Liver (tissue), 9 donors: ENCODE measurements around the gene SLIT1. TPM values are rescaled to one million over a fixed set of nuclear protein-coding genes. Genes with fewer than 3 reads are reported as not detected.

ENCODE experiments used
- DNase-seq: peaks from one replicate; pipeline ENCODE4 v3.0.0-alpha.2; 2017; ENCODE audit warnings: low spot score
- H3K27ac ChIP-seq, 2 donors: one replicate each; pipeline ENCODE4 v1.7.0; 2013; ENCODE audit warnings: inconsistent platforms in 2 of 2, low read length in 2 of 2, control low read depth in 1 of 2, low read depth in 1 of 2, mild to moderate bottlenecking in 1 of 2
- H3K27me3 ChIP-seq, 4 donors: one replicate each; pipeline versions ENCODE4 v1.6.1 to v1.7.0; 2013; ENCODE audit warnings: low read length in 3 of 4, inconsistent platforms in 1 of 4, mild to moderate bottlenecking in 1 of 4, moderate library complexity in 1 of 4; ENCODE audit not compliant: control insufficient read depth in 4 of 4, insufficient read depth in 4 of 4
- H3K36me3 ChIP-seq, 4 donors: one replicate each; pipeline versions ENCODE4 v1.6.1 to v1.7.0; 2013; ENCODE audit warnings: low read length in 3 of 4, mild to moderate bottlenecking in 3 of 4, low read depth in 1 of 4, moderate library complexity in 1 of 4; ENCODE audit not compliant: control insufficient read depth in 4 of 4, insufficient read depth in 3 of 4
- H3K4me1 ChIP-seq, 4 donors: one replicate each; pipeline versions ENCODE4 v1.6.1 to v1.7.0; 2013; ENCODE audit warnings: low read length in 3 of 4, mild to moderate bottlenecking in 3 of 4, moderate library complexity in 1 of 4; ENCODE audit not compliant: control insufficient read depth in 4 of 4, insufficient read depth in 4 of 4
- H3K4me3 ChIP-seq, 3 donors: one replicate each; pipeline versions ENCODE4 v1.6.1 to v1.7.0; 2013; ENCODE audit warnings: low read length in 3 of 3, control low read depth in 1 of 3, low read depth in 1 of 3, mild to moderate bottlenecking in 1 of 3
- H3K9ac ChIP-seq, 2 donors: one replicate each; pipeline ENCODE4 v1.7.0; 2013; ENCODE audit warnings: low read length in 2 of 2, mild to moderate bottlenecking in 2 of 2, moderate library complexity in 2 of 2, control low read depth in 1 of 2, low read depth in 1 of 2
- H3K9me3 ChIP-seq, 4 donors: one replicate each; pipeline versions ENCODE4 v1.6.1 to v1.7.0; 2013; ENCODE audit warnings: low read length in 3 of 4; ENCODE audit not compliant: control insufficient read depth in 4 of 4
- ATF3 ChIP-seq: IDR thresholded peaks from 2 replicates; pipeline ENCODE4 v1.6.1; 2016; ENCODE audit warnings: antibody characterized with exemption
- EGR1 ChIP-seq, 2 donors: IDR thresholded peaks; 2 replicates each; pipeline ENCODE4 v1.6.1; 2016 to 2018; ENCODE audit warnings: antibody characterized with exemption in 2 of 2, low read depth in 2 of 2
- FOXA1 ChIP-seq: IDR thresholded peaks from 2 replicates; pipeline ENCODE4 v1.6.1; 2016; ENCODE audit warnings: antibody characterized with exemption
- FOXA2 ChIP-seq: IDR thresholded peaks from 2 replicates; pipeline ENCODE4 v1.6.1; 2016; ENCODE audit warnings: antibody characterized with exemption
- GABPA ChIP-seq, 2 donors: IDR thresholded peaks in 1 of 2; conservative IDR thresholded peaks in 1 of 2; 2 replicates each; pipeline ENCODE4 v1.6.1; 2016; ENCODE audit warnings: antibody characterized with exemption in 2 of 2, mild to moderate bottlenecking in 1 of 2, moderate library complexity in 1 of 2
- HNF4A ChIP-seq, 2 donors: conservative IDR thresholded peaks; 2 replicates each; pipeline ENCODE4 v1.6.1; 2016; ENCODE audit warnings: antibody characterized with exemption in 2 of 2, mild to moderate bottlenecking in 2 of 2
- JUND ChIP-seq, 2 donors: IDR thresholded peaks; 2 replicates each; pipeline ENCODE4 v1.6.1; 2016; ENCODE audit warnings: antibody characterized with exemption in 2 of 2
- RAD21 ChIP-seq, 2 donors: IDR thresholded peaks; 2 replicates each; pipeline ENCODE4 v1.6.1; 2016; ENCODE audit warnings: antibody characterized with exemption in 2 of 2, mild to moderate bottlenecking in 2 of 2
- REST ChIP-seq: IDR thresholded peaks from 2 replicates; pipeline ENCODE4 v1.6.1; 2016; ENCODE audit warnings: antibody characterized with exemption, mild to moderate bottlenecking
- RXRA ChIP-seq, 2 donors: IDR thresholded peaks; 2 replicates each; pipeline ENCODE4 v1.6.1; 2017 to 2018; ENCODE audit warnings: antibody characterized with exemption in 2 of 2, mild to moderate bottlenecking in 1 of 2
- SP1 ChIP-seq: IDR thresholded peaks from 2 replicates; pipeline ENCODE4 v1.6.1; 2018; ENCODE audit warnings: antibody characterized with exemption, mild to moderate bottlenecking
- TAF1 ChIP-seq: conservative IDR thresholded peaks from 2 replicates; pipeline ENCODE4 v1.6.1; 2016; ENCODE audit warnings: antibody characterized with exemption, mild to moderate bottlenecking
- YY1 ChIP-seq: IDR thresholded peaks from 2 replicates; pipeline ENCODE4 v1.6.1; 2016; ENCODE audit warnings: antibody characterized with exemption, mild to moderate bottlenecking
- WGBS: extraction: QIAGEN DNeasy Blood & Tissue Kit; methylation state at CpG from one replicate; pipeline ENCODE4 v1.1.7; 2013; 5-methylcytosine and 5-hydroxymethylcytosine counted together
- polyA plus RNA-seq, 2 donors: library from polyadenylated mRNA; stranded (reverse) in 1 of 2; unstranded in 1 of 2; fragments of 200-250 nt in 1 of 2; fragments of >200 nt in 1 of 2; fragmentation: Nextera tagmentation in 1 of 2; extraction: Ambion mirVana in 1 of 2; gene quantifications; one replicate each; pipeline versions ENCODE4 v1.2.1 to v1.2.3, GENCODE V29; 2013 to 2015
- total RNA-seq, 2 donors: library from RNA; depleted of rRNA; stranded (reverse); fragments of >200 nt; gene quantifications; one replicate each; pipeline ENCODE4 v1.2.3, GENCODE V29; 2014
- TF ChIP-seq, protein P1 (sequence below): fragments of 150-350 bp; IDR thresholded peaks from 2 replicates; pipeline ENCODE4 v1.5.1; 2017; ENCODE audit warnings: improper control_type of control experiment, low read depth, low read length; ENCODE audit not compliant: missing input control
- TF ChIP-seq, protein P2 (sequence below): IDR thresholded peaks from 2 replicates; pipeline ENCODE4 v1.6.1; 2016; ENCODE audit warnings: antibody characterized with exemption
- donor health status: healthy.
- donor health status: healthy.
- donor health status: healthy.
- donor health status: healthy.
- donor health status: healthy.

The SLIT1 gene
- total and polyA plus RNA-seq, 4 donors: under 0.01 to 0.14 (median 0.06) TPM

DNA sequence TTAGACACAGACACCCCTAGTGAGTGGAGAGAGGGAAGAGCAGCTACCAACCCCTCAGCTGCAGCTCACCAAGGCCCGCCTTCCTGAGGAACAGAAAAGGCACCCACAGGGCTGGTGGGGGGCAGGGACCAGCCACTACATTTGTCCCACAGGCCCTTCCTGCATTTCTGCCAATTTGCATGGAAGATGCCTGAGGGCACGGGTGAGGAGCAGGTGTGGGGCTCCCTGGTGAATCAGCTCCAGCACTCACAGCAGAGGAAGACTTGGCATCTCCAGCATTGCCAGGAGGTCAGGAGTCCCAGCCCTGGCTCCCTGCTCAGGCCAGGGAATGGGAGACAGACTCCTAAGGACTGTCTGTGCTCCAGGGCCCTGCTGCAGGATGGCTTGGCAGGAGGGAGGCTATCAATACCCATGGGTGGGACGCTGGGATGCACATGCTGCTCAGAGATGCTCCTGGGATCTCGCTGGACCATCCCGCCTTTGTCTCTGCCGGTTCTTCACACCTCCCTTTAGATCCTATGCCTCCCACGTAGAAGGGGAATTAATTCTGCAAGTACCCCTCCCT lies 109.7 kb downstream of the SLIT1 start:
- TF ChIP-seq EGR1 (IDR thresholded peaks at IDR 0.05; ENCODE audit: low read depth in 2 of 2): no peak
- TF ChIP-seq RXRA (IDR thresholded peaks at IDR 0.05): no peak
- TF ChIP-seq, protein P1, sequence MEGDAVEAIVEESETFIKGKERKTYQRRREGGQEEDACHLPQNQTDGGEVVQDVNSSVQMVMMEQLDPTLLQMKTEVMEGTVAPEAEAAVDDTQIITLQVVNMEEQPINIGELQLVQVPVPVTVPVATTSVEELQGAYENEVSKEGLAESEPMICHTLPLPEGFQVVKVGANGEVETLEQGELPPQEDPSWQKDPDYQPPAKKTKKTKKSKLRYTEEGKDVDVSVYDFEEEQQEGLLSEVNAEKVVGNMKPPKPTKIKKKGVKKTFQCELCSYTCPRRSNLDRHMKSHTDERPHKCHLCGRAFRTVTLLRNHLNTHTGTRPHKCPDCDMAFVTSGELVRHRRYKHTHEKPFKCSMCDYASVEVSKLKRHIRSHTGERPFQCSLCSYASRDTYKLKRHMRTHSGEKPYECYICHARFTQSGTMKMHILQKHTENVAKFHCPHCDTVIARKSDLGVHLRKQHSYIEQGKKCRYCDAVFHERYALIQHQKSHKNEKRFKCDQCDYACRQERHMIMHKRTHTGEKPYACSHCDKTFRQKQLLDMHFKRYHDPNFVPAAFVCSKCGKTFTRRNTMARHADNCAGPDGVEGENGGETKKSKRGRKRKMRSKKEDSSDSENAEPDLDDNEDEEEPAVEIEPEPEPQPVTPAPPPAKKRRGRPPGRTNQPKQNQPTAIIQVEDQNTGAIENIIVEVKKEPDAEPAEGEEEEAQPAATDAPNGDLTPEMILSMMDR: no peak
- TF ChIP-seq, protein P2, sequence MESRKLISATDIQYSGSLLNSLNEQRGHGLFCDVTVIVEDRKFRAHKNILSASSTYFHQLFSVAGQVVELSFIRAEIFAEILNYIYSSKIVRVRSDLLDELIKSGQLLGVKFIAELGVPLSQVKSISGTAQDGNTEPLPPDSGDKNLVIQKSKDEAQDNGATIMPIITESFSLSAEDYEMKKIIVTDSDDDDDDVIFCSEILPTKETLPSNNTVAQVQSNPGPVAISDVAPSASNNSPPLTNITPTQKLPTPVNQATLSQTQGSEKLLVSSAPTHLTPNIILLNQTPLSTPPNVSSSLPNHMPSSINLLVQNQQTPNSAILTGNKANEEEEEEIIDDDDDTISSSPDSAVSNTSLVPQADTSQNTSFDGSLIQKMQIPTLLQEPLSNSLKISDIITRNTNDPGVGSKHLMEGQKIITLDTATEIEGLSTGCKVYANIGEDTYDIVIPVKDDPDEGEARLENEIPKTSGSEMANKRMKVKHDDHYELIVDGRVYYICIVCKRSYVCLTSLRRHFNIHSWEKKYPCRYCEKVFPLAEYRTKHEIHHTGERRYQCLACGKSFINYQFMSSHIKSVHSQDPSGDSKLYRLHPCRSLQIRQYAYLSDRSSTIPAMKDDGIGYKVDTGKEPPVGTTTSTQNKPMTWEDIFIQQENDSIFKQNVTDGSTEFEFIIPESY: no peak
- no peak for TF ChIP-seq GABPA (IDR thresholded peaks at IDR 0.05 in 1 of 2, conservative IDR thresholded peaks at IDR 0.05 in 1 of 2)
- no peak for TF ChIP-seq YY1
- no peak for TF ChIP-seq ATF3
- TF ChIP-seq JUND (IDR thresholded peaks at IDR 0.05): no peak
- TF ChIP-seq TAF1: no peak
- no peak for TF ChIP-seq HNF4A (conservative IDR thresholded peaks at IDR 0.05)
- TF ChIP-seq REST: no peak
- no peak for TF ChIP-seq FOXA1
- no peak for TF ChIP-seq SP1
- no peak for DNase-seq
- Histone ChIP-seq H3K4me3 (no peak overlapping the region), H3K27me3 (no peaks in the 10 kb centered on the region), H3K9ac (no peak overlapping the region), H3K36me3 (no peaks in the 10 kb centered on the region), H3K9me3 (no peaks in the 10 kb centered on the region), H3K4me1 (no peaks in the 10 kb centered on the region), H3K27ac (no peak overlapping the region)
- 67% methylated on average over 7 of the region's 7 CpGs for WGBS

- Histone ChIP-seq H3K27ac (no peak overlapping the region), H3K36me3 (no peaks in the 10 kb centered on the region), H3K9ac (no peak overlapping the region), H3K4me1 (no peaks in the 10 kb centered on the region), H3K27me3 (no peaks in the 10 kb centered on the region), H3K4me3 (no peak overlapping the region), H3K9me3 (no peaks in the 10 kb centered on the region)
- no peak for DNase-seq
- WGBS: 67% methylated on average over 7 of the region's 7 CpGs
- TF ChIP-seq FOXA2 (no peak), RAD21 (IDR thresholded peaks at IDR 0.05) (no peak), GABPA (IDR thresholded peaks at IDR 0.05 in 1 of 2, conservative IDR thresholded peaks at IDR 0.05 in 1 of 2) (no peak), SP1 (no peak), REST (no peak), JUND (IDR thresholded peaks at IDR 0.05) (no peak)
- TF ChIP-seq, protein P1: no peak
These were observed 110.3 kb downstream of the SLIT1 start for GRCh38 chr10:97075421-97075820.
